NCI-H2029 (cell line): Measurements from ENCODE around the gene BCR.

ENCODE experiments used
- DNase-seq: peaks from one replicate; lab custom pipeline; 2025; lab: John Stamatoyannopoulos, UW

The BCR gene

DNA sequence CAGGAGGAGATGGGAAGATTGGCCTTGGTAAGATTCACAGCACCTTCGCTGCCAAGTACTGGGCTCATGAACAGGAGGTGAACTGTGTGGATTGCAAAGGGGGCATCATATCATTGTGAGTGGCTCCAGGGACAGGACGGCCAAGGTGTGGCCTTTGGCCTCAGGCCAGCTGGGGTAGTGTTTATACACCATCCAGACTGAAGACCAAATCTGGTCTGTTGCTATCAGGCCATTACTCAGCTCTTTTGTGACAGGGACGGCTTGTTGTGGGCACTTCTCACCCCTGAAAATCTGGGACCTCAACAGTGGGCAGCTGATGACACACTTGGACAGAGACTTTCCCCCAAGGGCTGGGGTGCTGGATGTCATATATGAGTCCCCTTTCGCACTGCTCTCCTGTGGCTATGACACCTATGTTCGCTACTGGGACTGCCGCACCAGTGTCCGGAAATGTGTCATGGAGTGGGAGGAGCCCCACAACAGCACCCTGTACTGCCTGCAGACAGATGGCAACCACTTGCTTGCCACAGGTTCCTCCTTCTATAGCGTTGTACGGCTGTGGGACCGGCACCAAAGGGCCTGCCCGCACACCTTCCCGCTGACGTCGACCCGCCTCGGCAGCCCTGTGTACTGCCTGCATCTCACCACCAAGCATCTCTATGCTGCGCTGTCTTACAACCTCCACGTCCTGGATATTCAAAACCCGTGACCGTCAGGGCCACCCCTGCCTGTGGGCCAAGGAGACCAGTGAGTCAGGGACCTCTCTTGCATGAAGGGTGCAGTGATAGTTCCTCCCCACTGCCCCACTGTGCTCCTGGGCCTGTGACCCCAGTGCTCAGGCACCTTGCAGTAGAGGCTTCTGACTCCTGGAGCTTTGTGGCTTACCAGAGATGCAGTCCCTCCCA is 83.6 kb downstream of the BCR start:
- DNase-seq, result no peak

DNA sequence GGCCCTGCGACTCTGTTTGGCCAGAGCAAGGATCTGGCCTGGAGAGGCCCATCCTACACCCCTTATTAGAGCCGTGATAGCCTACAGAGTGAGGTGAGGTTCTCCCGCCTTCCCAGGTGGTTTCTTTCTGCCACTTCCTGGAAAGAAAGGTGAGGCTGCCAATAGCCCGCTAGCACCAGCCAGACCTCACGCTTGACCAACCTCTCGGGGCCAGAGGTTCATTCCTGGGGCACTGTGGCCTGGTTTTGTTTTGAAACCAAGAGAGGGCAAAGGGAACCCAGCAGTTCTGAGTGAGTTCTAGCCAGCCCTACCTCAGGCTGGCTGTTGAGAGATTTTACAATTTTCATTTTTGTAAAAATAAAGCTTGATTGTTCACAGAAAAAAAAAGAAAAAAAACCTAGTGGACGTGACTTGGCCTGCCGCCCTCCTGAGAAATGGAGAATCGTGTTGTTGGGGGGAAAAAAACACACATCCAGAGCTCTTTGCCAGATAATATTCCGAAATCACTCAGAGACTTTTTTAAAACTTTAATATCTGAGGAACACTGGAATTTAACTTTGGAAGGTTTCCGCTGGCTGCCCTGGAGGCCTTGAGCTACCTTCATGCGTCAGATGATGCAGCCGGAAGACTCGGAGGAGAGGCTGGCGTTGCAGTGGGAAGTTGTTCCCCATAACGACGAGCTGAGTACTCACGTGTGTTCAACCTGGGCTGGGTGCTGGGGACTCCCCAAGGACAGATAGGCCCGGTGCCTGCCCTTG is 84.5 kb downstream of the BCR start:
- DNase-seq, result no peak

DNA sequence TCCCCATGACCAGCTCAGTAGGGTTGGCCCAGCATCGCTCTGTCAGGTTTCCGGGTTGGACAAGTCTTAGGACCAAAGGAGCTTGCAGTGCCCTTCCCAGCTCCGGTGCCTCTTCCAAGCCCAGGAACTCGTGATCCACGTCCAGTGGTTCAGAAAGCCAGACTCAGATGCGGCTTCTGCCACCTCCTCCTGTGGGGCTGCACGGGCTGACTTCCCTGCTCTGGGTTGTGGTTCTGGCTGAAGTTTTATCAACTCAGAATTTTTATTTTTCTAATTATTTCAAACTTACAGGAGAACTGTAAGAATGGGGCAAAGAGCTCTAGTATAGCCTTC is 85.0 kb downstream of the BCR start:
- no peak for DNase-seq

DNA sequence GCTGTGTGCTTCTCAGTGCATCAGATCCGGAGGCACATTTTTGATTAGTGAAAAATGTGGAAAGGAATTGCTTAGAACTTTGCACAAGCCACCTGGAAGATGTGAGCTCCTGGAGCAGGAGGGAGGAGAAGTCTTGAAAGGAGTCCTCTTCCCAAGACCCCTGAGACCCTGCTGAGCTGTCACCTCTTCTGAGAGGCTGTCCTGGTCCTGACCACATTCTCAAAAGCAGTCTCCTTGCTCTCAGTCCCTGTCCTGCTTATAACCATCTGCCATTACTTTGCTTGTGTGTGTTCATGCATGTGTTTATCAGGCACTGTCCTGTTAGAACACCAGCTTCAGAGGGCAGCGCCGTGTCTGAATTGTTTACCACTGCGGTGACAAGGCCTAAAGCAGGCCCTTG is 86.5 kb downstream of the BCR start:
- DNase-seq, result no peak

DNA sequence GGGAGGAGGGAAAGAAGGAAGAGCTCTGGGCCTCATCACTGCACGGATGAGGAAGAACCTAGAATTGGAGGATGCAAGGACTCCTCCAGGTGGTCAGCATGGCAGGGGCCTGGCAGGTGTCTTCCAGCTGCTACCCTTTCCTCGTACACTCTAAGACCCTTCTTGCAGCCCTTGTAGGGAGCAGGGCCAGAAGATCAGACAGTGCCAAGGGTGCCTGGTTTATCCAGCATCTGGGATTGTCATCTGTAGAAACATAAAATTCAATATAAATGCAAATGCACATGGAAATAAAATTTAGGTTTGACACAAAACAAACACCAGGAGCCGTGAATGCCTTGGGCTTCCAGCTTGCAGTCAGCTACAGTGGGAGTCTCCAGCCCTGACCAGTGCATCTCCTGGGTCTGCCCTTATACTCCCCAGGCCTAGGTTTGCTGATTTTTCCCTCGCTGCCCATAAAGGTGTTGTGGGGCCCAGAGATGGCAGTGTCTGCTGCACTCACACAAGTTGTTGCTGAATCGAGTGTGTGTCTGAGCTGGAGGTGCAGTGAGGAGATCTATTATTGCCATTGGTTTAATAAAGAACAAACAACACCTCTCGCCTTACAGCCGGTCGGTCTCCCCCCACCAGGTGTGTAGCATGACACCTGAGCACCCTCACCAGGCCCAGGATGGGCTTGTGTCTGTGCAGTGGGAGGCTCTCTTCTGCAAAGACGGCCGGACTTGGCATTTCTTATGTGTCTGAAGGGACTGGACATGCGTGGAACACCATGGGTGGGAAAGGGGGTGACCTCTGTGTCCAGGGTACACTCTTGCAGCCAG is 87.1 kb downstream of the BCR start:
- DNase-seq, result no peak

DNA sequence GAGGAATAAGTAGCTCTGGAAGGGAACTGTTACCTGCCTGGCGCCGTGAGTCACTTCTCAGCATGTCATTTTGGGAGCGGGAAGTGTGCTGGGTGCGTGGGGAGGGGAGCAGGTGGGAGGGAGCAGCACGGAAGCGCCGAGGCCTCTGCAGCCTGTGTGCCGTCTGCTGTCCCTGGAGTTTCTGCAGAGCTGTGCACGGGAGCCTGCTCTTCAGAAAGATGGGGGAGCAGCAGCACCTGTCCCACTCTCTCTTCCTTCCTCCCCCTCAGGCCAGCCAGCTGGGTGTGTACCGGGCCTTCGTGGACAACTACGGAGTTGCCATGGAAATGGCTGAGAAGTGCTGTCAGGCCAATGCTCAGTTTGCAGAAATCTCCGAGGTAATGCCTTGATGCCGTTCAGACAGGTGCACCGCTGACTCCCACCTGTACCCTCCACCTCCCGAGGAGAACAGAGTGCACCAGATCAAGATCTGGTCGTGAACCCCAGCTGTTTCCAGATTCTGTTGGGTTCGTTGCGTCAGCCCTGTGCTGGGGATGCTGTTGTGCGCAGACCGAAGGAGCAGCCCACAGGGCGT is 87.9 kb downstream of the BCR start:
- no peak for DNase-seq

DNA sequence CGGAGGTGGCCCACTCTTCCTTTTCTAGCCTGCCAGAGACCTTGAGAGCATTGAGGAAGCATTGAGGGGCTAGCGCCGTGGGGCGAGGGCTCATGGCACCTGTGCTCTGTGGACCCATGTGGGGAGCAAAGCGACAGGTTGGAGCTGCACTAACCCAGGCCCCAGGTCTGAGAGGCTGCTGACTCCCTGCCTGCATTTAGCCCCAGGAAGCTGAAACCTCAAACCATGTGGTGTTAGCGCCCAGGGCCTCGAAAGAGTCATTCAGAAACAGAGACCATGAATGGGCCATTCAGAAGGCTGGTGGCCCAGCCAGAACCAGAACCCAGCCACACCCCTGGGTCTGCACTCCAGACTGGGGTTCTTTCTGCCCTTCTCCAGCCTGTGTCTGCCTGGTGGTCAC is 88.6 kb downstream of the BCR start:
- no peak for DNase-seq

DNA sequence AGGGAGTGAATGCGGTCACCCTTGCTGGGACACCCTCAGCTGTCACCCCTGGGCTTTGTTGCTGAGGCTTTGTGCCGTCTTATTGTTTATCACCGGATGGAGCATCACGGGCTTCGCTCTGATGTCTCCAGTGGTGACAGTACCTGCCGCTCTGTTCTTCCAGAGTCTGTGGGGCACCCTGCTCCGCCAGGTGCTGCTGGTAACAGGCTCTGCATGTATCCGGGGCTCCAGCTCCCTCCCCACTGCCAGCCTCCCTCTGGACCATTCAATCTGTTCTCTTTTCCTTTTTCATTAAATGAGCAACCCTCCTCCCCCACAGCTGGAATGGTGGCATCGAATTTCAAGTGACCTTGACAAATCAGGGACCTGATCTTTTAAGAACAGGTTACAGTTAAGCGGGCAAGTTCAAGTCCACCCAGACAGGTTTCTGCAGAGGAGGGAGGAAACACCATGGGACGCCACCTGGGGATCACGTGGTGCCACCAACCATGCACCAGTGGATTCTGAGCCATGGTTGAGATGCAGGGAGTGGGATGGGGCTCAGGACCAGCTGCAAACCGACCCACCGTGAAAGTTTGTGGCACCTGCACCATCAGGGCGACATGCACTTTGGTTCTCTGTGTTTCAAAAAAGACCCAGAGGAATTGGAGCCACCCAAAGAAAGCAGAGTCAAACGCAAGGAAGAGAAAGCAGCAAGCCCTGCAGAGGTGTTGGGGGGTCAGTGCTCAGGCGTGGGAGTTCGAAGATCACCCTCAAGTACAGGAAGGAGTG is 89.3 kb downstream of the BCR start:
- DNase-seq, result no peak

DNA sequence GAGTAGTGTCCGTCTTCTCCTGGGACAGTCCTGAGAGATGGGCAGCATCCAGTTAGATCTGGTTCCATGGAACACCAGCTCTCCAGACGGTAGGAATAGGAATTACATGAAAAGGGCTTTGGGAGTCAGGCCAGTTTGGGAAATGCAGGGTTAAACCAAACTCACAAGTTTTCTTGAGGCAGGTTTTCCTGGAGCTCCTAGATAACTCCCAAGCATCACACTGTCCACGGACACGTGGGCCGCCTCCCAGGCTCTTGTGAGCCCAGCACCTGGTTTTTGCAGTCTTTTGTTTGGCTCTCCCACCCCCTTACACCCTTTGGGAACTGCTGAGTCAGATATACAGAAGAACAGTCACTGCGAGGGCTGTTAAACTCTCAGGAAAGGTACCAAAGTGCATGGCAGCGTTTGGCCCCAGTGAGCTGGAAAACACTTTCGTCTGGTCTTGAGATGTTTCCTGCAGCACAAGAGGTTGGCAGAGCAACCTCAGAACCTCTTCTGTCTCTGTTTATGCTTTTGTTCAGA is 90.0 kb downstream of the BCR start:
- no peak for DNase-seq

DNA sequence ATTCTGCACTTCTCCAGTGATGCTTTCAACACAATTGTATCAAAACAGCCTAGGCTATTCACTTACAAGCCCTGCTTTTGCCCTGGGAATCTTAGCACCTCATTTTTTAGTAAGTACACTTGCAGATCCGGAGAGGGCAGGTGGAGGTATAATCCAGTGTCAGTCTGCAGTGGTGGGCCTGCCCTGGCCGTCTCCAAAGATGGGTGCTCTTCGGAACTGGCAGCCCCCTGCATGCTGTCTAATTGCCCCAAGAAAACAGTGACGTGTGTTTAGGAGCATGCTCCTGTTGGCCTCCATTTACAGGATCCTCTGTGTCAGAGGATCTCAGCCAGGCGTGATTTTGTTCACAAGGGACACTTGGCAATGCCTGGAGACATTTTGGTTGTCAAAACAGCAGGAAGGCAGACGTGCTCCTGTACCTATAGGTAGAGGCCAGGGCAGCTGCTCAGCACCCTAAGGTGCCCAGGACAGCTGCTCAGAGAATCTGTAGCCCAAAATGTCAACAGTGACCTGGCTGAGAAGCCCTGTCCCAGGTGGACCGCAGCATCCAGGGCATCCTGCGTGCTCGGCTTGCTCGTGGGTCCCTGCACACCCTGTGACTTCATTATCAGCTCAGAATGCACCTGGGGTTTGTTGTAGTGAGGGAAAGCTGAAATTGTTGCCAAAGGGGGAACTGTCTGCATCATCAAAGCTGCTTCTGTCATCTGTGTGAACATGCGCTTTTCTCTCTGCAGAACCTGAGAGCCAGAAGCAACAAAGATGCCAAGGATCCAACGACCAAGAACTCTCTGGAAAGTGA is 90.7 kb downstream of the BCR start:
- no peak for DNase-seq

DNA sequence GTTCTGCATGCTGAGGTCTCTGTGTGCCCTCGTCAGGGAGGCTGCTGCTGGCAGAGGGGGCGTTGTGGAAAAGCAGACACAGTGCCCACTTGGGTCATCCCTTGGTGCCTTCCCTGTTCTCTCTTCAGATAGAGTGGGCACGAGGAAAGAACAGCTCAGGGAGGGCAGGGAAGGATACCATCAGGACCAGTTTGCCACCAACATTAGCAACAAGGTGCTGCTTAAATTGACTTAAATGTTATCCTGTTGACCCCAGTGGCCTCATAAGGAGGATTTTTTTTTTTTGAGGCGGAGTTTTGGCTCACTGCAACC is 91.2 kb downstream of the BCR start:
- no peak for DNase-seq

DNA sequence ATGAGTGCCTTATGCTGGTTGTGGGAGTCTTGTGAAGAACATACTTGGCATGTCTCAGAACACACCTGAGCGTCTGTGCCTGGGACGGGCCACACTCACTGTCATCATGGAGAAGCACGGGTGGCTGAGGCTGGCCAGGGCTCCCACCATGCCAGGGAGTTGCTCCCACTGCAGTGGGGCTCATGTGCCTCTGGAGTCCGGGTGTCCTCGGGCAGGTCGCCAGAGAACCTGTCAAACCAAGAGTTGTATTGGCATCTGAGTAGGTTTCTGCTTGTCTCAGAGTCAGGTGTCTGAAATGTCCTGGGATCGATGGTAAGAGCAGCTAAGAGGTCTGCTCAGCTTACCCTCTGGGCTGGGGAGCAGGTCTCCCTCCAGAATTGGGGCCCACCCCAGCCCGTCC is 92.1 kb downstream of the BCR start:
- no peak for DNase-seq

DNA sequence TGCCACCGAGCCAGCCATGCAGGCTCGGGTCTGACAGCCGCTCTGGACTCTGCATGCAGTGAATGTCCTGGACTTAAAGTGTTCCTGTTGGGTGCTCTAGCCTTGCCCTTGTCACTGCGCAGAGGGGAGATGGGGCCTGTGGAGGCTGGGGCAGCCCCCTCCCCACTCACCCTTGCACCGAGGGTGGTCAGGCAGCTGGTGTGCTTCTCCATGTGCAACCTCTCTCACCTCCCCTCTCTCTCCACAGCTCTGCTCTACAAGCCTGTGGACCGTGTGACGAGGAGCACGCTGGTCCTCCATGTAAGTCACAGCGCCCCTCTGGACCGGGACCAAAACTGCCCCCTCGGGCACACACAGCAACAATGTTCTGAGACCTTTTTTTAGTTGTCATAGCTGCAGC is 92.5 kb downstream of the BCR start:
- no peak for DNase-seq

DNA sequence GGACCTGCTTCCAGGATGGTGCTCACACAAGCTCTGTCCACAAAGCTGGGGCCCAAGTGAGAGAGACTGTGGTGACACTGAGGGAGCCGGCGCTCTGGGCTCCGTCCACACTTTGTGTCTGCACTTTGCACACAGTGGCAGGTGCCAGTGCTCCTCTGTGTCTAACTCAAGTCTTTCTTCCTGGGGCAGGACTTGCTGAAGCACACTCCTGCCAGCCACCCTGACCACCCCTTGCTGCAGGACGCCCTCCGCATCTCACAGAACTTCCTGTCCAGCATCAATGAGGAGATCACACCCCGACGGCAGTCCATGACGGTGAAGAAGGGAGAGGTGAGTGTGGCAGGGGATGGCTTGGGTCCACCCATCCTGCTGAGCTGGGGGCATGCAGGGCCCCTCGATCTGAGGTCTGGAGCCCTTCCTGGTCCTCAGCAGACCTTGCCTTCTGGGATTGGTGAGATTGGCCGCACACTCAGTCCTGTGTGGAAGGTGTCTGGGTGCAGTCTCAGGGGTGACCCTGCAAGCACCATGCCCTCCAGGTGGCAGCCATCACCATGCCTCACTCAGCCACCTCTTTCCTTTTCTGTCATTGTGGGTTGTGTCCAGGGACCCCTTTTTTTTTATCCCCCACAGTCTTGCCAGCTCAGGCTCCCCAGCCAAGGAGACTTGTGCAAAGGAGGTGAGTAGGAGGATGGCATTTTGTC is 93.3 kb downstream of the BCR start:
- DNase-seq, result no peak

DNA sequence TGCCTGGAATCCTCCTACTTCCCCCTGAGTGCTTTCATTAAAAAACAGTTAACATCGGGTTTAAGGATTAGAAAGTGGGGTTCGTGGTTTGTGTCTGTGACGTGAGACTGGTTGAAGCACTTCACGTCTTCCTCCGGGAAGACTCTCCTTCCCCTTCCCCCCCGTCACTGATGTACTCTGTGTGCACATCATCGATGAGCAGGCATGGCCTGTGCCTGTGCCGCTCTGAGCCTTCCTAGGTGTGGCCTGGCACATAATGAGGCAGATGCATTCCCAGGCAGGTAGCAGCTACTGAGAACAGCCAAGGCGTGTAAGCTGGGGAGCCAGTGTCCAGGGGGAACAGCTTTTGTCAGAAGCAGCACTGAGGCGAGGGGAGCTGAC is 93.8 kb downstream of the BCR start:
- no peak for DNase-seq

DNA sequence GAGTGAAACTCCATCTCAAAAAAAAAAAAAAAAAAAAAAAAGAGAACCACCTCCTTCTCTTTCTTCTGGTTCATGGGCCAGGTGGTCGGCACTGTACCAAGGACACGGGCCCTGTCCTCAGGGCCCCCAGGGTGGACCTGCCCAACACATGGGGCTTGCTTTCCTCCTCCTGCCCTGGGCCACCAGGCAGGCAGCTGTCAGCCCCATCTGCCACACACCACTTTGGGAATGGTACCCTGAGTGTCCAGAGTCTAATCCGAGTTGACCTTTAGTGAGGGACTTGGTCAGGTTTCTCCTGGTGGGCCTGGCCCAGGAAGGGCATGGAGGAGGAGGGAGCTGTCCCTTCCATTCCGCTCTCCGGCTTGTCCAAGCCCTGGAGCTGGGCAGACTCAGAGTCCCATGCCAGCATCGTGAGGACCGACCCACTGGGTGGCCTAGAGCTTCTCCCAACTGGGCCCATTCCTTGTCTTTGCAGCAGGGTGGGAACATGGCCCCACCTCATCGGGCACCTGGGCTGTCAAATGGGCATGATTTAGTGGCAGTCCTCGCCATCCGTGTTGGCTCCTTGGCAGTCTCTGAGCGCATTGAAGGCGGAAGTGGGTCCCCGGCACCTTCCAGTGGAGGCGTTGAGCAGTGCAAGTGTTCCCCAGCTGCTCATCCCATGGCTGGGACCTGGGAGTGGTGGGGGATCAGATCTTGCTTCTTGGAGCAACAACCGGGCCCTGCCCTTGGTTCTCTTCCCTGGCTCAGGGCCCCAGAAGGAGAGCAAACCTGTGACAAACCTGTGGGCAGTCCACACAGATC is 94.8 kb downstream of the BCR start:
- no peak for DNase-seq

DNA sequence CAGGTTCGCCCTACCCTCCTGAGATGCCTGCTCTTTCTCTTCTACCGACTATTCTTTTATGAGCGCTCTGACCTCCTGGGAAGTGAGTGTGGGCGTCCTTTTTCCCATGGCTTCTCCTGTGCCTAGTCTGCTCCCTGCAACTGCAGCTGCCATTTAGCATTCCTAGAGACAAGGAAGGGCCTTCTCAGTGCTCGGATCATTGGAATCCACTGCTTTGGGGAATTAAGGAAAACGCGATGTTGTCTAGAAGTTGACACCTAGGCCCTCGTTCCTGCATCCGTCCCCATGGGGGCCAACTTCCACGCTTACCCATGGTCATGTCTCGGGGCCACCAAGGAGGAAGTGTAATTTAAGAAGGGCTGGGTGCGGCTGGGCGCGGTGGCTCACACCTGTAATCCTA is 95.4 kb downstream of the BCR start:
- DNase-seq, result no peak

DNA sequence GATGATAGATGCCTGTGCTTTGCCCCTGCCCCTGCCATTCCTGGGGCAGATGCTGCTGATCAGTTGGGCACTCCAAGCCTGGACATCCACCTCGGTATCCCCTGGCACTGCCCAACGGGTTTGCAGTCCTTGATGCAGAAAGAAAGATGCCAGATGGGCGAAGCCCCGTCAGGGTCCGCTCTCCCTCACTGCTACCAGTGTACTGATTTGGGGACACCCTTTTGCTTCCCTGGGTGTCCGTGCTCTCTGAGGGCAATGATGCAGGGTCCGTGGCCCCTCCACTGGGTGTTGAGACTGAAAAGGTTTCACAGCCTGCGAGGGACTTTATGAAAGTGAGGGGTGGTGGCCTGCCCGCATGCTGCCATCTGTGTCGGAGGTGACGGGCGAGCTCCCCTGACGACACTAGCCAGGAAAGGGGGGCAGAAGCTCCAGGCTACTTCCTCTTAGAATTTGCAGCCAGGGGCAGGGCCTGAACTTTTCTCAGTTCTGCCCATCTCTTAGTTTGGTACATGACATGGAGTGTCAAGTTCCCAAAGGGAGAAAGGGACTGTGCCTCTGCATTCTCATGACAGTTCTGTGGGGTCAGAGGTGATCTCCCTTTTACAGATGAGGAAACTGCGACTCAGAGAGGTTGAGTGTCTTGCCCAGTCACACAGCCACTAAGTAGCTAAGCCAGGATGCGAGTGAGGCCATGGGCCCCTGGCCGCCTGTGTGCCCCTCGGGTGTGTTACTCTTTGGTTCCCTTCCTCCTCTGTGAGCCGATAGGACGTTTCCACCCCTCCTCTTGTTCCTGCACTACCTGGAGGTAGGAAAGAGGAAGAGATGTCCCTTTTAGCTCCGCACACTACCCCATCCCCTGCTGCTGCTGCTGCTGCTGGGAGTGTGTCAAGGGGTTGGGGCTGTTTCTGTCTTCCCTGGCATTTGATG is 96.6 kb downstream of the BCR start:
- no peak for DNase-seq
